GM12878 (cell line): ENCODE data around the gene FGD4. TPM values are rescaled to one million over a fixed set of nuclear protein-coding genes. Genes with fewer than 3 reads are reported as not detected.
A peak's percentile ranks its signal among the peaks of the same experiment; 100 is the strongest.

ENCODE experiments used
- BACH1 ChIP-seq: fragments of 450-650 bp; IDR thresholded peaks from 2 replicates; pipeline ENCODE4 v1.6.1; 2017; ENCODE audit warnings: mild to moderate bottlenecking, borderline replicate concordance
- BCL3 ChIP-seq: IDR thresholded peaks from 2 replicates; pipeline ENCODE4 v1.6.1; 2011; ENCODE audit warnings: borderline replicate concordance, low read depth, mild to moderate bottlenecking, moderate library complexity, low read length; ENCODE audit not compliant: insufficient read depth, poor library complexity, severe bottlenecking
- CEBPB ChIP-seq, 2 experiments: fragments of 150-350 bp in 1 of 2; IDR thresholded peaks; 2 replicates each; pipeline ENCODE4 v1.6.1; 2012 to 2014; ENCODE audit warnings: low read depth in 2 of 2, low read length in 2 of 2, borderline replicate concordance in 1 of 2, inconsistent platforms in 1 of 2
- CHD2 ChIP-seq: IDR thresholded peaks from 2 replicates; pipeline ENCODE4 v1.6.1; 2011; ENCODE audit warnings: low read depth, low read length, improper control_type of control experiment, borderline replicate concordance
- CREB1 ChIP-seq: IDR thresholded peaks from 2 replicates; pipeline ENCODE4 v1.6.1; 2012; ENCODE audit warnings: low read depth, mild to moderate bottlenecking, inconsistent platforms
- EGR1 ChIP-seq, 2 experiments: IDR thresholded peaks; 1 replicate in 1 of 2; 2 replicates in 1 of 2; pipeline ENCODE4 v1.6.1; 2011 to 2012; ENCODE audit warnings: low read depth in 2 of 2, low read length in 2 of 2, borderline replicate concordance in 1 of 2, mild to moderate bottlenecking in 1 of 2, moderate library complexity in 1 of 2
- IRF4 ChIP-seq: IDR thresholded peaks from 2 replicates; pipeline ENCODE4 v1.6.1; 2011; ENCODE audit warnings: low read depth, low read length
- MEF2B ChIP-seq: fragments of 450-650 bp; IDR thresholded peaks from 2 replicates; pipeline ENCODE4 v1.6.1; 2018; ENCODE audit warnings: mild to moderate bottlenecking, moderate library complexity; ENCODE audit not compliant: partially characterized antibody, poor library complexity, severe bottlenecking
- MXI1 ChIP-seq: fragments of 150-350 bp; IDR thresholded peaks from 2 replicates; pipeline ENCODE4 v1.6.1; 2011; ENCODE audit warnings: low read depth, mild to moderate bottlenecking, inconsistent platforms, low read length, improper control_type of control experiment
- NFYB ChIP-seq: IDR thresholded peaks from 2 replicates; pipeline ENCODE4 v1.6.1; 2011; ENCODE audit warnings: low read depth, mild to moderate bottlenecking, low read length, improper control_type of control experiment, moderate library complexity; ENCODE audit not compliant: insufficient read depth
- NR2C1 ChIP-seq: fragments of 450-650 bp; IDR thresholded peaks from 2 replicates; pipeline ENCODE4 v1.6.1; 2017; ENCODE audit warnings: antibody characterized with exemption, mild to moderate bottlenecking, moderate library complexity
- PAX5 ChIP-seq: IDR thresholded peaks from 2 replicates; pipeline ENCODE4 v1.6.1; 2011; ENCODE audit warnings: low read depth, low read length, borderline replicate concordance
- PRDM15 ChIP-seq: fragments of 450-650 bp; formaldehyde crosslinking; IDR thresholded peaks from 2 replicates; pipeline ENCODE4 v1.4.0; 2020; ENCODE audit warnings: mild to moderate bottlenecking, moderate library complexity
- RFX5 ChIP-seq: IDR thresholded peaks from 2 replicates; pipeline ENCODE4 v1.6.1; 2011; ENCODE audit warnings: low read depth, low read length, improper control_type of control experiment
- SIN3A ChIP-seq: IDR thresholded peaks from 2 replicates; pipeline ENCODE4 v1.6.1; 2012; ENCODE audit warnings: low read depth, low read length, improper control_type of control experiment
- SKIL ChIP-seq: fragments of 450-650 bp; IDR thresholded peaks from 2 replicates; pipeline ENCODE4 v1.6.1; 2017; ENCODE audit warnings: mild to moderate bottlenecking, low read depth, inconsistent platforms; ENCODE audit not compliant: poor library complexity, severe bottlenecking
- SP1 ChIP-seq: IDR thresholded peaks from one replicate; pipeline ENCODE4 v1.6.1; 2011; ENCODE audit warnings: low read depth, low read length
- STAT3 ChIP-seq: IDR thresholded peaks from 2 replicates; pipeline ENCODE4 v1.6.1; 2011; ENCODE audit warnings: low read depth, low read length, improper control_type of control experiment
- polyA plus RNA-seq, 11 experiments: library from polyadenylated mRNA; depleted of rRNA in 4 of 11; unstranded in 6 of 11; stranded (reverse) in 5 of 11; fragments of >200 nt; fragmentation: Nextera tagmentation in 4 of 11; fragmentation: Illumina TruSeq in 1 of 11; extraction: Ambion mirVana in 4 of 11; extraction: Trizol in 1 of 11; gene quantifications; 1 replicate in 1 of 11; 2 replicates in 10 of 11; pipeline versions ENCODE4 v1.2.1 to v1.2.3, GENCODE V29; 2011 to 2016; ENCODE audit warnings: inconsistent platforms in 2 of 11, missing spikeins in 2 of 11, low read depth in 1 of 11
- total RNA-seq, 4 experiments: library from RNA; depleted of rRNA in 3 of 4; stranded (reverse); fragments of >200 nt in 3 of 4; fragmentation: Illumina TruSeq in 1 of 4; extraction: Trizol in 1 of 4; gene quantifications; 2 replicates each; pipeline versions ENCODE4 v1.2.1 to v1.2.3, GENCODE V29; 2013 to 2021
- TF ChIP-seq, protein P1 (sequence below): fragments of 450-650 bp; IDR thresholded peaks from 2 replicates; pipeline ENCODE4 v1.6.1; 2014; ENCODE audit warnings: mild to moderate bottlenecking
- TF ChIP-seq, protein P2 (sequence below): IDR thresholded peaks from 2 replicates; pipeline ENCODE4 v1.6.1; 2012; ENCODE audit warnings: low read depth, low read length, improper control_type of control experiment

FGD4 gene
- total and polyA plus RNA-seq, 10 of the 15 experiments (the other 5 are each of a cell fraction or from before 2014, with no cell fraction given): 0.01 to 0.18 (median 0.08) TPM; not detected in 3

- TF ChIP-seq CHD2 (peak; percentile 82), STAT3 (no peak), PRDM15 (CRISPR knock-in tag) (no peak), EGR1 (IDR thresholded peaks at IDR 0.05; ENCODE audit: borderline replicate concordance in 1 of 2, low read depth in 2 of 2, low read length in 2 of 2) (peak in 1 of 2 experiments; percentile 60; a peak in 2 of 3 replicates), MXI1 (peak; percentile 81; the same call in 1 of the 2 replicates), IRF4 (no peak), BCL3 (peak; percentile 30), SP1 (peak; percentile 79), SKIL (no peak), SIN3A (peak; percentile 32; the same call in 1 of the 2 replicates), MEF2B (no peak), CREB1 (peak; percentile 84), NR2C1 (peak; percentile 21; the same call in 1 of the 2 replicates), PAX5 (0 out of 2 replicates have a peak, but pooled peaks have one; percentile 8), RFX5 (0 out of 2 replicates have a peak, but pooled peaks have one; percentile 44), NFYB (0 out of 2 replicates have a peak, but pooled peaks have one; percentile 46), BACH1 (peak; percentile 63; the same call in 1 of the 2 replicates), CEBPB (IDR thresholded peaks at IDR 0.05; ENCODE audit: borderline replicate concordance in 1 of 2, low read depth in 2 of 2, low read length in 2 of 2) (no peak; a peak in 1 of 4 replicates)
- TF ChIP-seq, protein P1, sequence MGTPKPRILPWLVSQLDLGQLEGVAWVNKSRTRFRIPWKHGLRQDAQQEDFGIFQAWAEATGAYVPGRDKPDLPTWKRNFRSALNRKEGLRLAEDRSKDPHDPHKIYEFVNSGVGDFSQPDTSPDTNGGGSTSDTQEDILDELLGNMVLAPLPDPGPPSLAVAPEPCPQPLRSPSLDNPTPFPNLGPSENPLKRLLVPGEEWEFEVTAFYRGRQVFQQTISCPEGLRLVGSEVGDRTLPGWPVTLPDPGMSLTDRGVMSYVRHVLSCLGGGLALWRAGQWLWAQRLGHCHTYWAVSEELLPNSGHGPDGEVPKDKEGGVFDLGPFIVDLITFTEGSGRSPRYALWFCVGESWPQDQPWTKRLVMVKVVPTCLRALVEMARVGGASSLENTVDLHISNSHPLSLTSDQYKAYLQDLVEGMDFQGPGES: no peak
- TF ChIP-seq, protein P2, sequence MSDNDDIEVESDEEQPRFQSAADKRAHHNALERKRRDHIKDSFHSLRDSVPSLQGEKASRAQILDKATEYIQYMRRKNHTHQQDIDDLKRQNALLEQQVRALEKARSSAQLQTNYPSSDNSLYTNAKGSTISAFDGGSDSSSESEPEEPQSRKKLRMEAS: peak; percentile 63
Observed at GRCh38 chr12:32679091-32679919, 279.9 kb downstream of the FGD4 start, which contains the start of gene DNM1L (continued).
